HL-60 (cell line): ENCODE results near the gene NOS2.

Experiments
- CTCF ChIP-seq: IDR thresholded peaks from one replicate; pipeline ENCODE4 v1.5.1; 2011; ENCODE audit warnings: low read length, control low read depth, inconsistent platforms; ENCODE audit not compliant: insufficient read depth
- REST ChIP-seq: IDR thresholded peaks from 2 replicates; pipeline ENCODE4 v1.6.1; 2012; ENCODE audit warnings: low read depth; ENCODE audit not compliant: insufficient replicate concordance
- SPI1 ChIP-seq: IDR thresholded peaks from 2 replicates; pipeline ENCODE4 v1.6.1; 2012; ENCODE audit warnings: low read depth, mild to moderate bottlenecking, borderline replicate concordance

- TF ChIP-seq CTCF (no peak), REST (no peak), SPI1 (no peak)
Observed at GRCh38 chr17:27778183-27778582, 22.1 kb downstream of the NOS2 start.
